HepG2 (cell line): Measurements from ENCODE around the gene TLE7. TPM values are rescaled to one million over a fixed set of nuclear protein-coding genes. Genes with fewer than 3 reads are reported as not detected.

Experiments
- ARHGAP35 ChIP-seq: sonication (generic); formaldehyde crosslinking; IDR thresholded peaks from 2 replicates; pipeline ENCODE4 v1.9.0; 2022; ENCODE audit warnings: mild to moderate bottlenecking, inconsistent platforms, moderate library complexity, missing genetic modification reagents, borderline replicate concordance
- ATAD3A ChIP-seq: sonication (generic); formaldehyde crosslinking; IDR thresholded peaks from 2 replicates; pipeline ENCODE4 v1.4.0; 2020; ENCODE audit warnings: missing genetic modification reagents
- ATF6 ChIP-seq: sonication (generic); formaldehyde crosslinking; conservative IDR thresholded peaks from 2 replicates; pipeline ENCODE4 v1.4.0; 2020; ENCODE audit warnings: missing genetic modification reagents
- ETS1 ChIP-seq: sonication (generic); formaldehyde crosslinking; IDR thresholded peaks from 2 replicates; pipeline ENCODE4 v1.4.0; 2020; ENCODE audit warnings: missing genetic modification reagents
- HNF4A ChIP-seq: sonication (generic); formaldehyde crosslinking; IDR thresholded peaks from 2 replicates; pipeline ENCODE4 v1.4.0; 2020; ENCODE audit warnings: missing genetic modification reagents
- NFAT5 ChIP-seq: sonication (generic); formaldehyde crosslinking; IDR thresholded peaks from 2 replicates; pipeline ENCODE4 v1.4.0; 2020; ENCODE audit warnings: missing genetic modification reagents
- POLR2G ChIP-seq: fragments of 200-400 bp; formaldehyde crosslinking; IDR thresholded peaks from 2 replicates; pipeline ENCODE4 v1.6.1; 2018; ENCODE audit warnings: mild to moderate bottlenecking, low read depth, low read length, moderate library complexity
- SRSF4 ChIP-seq: fragments of 200-400 bp; formaldehyde crosslinking; IDR thresholded peaks from one replicate; pipeline ENCODE4 v1.6.1; 2018; ENCODE audit warnings: mild to moderate bottlenecking, low read depth, low read length, moderate library complexity; ENCODE audit not compliant: poor library complexity, severe bottlenecking
- SRSF9 ChIP-seq: fragments of 200-400 bp; formaldehyde crosslinking; IDR thresholded peaks from 2 replicates; pipeline ENCODE4 v1.6.1; 2018; ENCODE audit warnings: borderline replicate concordance, mild to moderate bottlenecking, low read depth, low read length; ENCODE audit not compliant: insufficient read depth, poor library complexity, severe bottlenecking
- TCF7 ChIP-seq: sonication (generic); IDR thresholded peaks from 2 replicates; pipeline ENCODE4 v1.6.1; 2016; ENCODE audit warnings: antibody characterized with exemption, low read depth
- UBTF ChIP-seq: sonication (generic); formaldehyde crosslinking; IDR thresholded peaks from 2 replicates; pipeline ENCODE4 v1.4.0; 2020; ENCODE audit warnings: mild to moderate bottlenecking, missing genetic modification reagents
- ZNF263 ChIP-seq: sonication (generic); formaldehyde crosslinking; IDR thresholded peaks from 2 replicates; pipeline ENCODE4 v1.4.0; 2020; ENCODE audit warnings: missing genetic modification reagents
- ZNF275 ChIP-seq: sonication (generic); formaldehyde crosslinking; IDR thresholded peaks from 2 replicates; pipeline ENCODE4 v1.8.0; 2022; ENCODE audit warnings: missing genetic modification reagents, mild to moderate bottlenecking, inconsistent platforms, borderline replicate concordance
- ZNF619 ChIP-seq: sonication (generic); formaldehyde crosslinking; IDR thresholded peaks from 2 replicates; pipeline ENCODE4 v1.4.0; 2020; ENCODE audit warnings: mild to moderate bottlenecking, missing genetic modification reagents
- ZNF879 ChIP-seq: sonication (generic); formaldehyde crosslinking; IDR thresholded peaks from 2 replicates; pipeline ENCODE4 v1.8.1; 2023; ENCODE audit warnings: missing genetic modification reagents
- polyA plus RNA-seq, 8 experiments: library from polyadenylated mRNA; depleted of rRNA in 3 of 8; stranded (reverse) in 7 of 8; unstranded in 1 of 8; fragments of >200 nt; fragmentation: Illumina TruSeq in 4 of 8; extraction: Trizol in 4 of 8; gene quantifications; 2 replicates each; pipeline versions ENCODE4 v1.2.1 to v1.2.3, GENCODE V29; 2011 to 2016; ENCODE audit warnings: low read depth in 4 of 8, missing spikeins in 1 of 8, mixed read lengths in 1 of 8; ENCODE audit not compliant: insufficient read depth in 1 of 8
- total RNA-seq, 5 experiments: library from RNA; depleted of rRNA; stranded (reverse); fragments of >200 nt; fragmentation: Illumina TruSeq; extraction: Trizol; gene quantifications; 2 replicates each; pipeline ENCODE4 v1.2.3, GENCODE V29; 2016; ENCODE audit warnings: low read depth in 1 of 5

TLE7 gene
- total and polyA plus RNA-seq, 2 of the 13 experiments (the other 11 are each of a cell fraction or from before 2014, with no cell fraction given), result not detected

GRCh38 chr16:71426069-71426879 lies 15.6 kb downstream of the TLE7 start (continued):
- TF ChIP-seq SRSF9 (no peak), HNF4A (peak; percentile 97), UBTF (CRISPR knock-in tag) (peak; percentile 100), SRSF4 (no peak), NFAT5 (CRISPR knock-in tag) (peak; percentile 81), ARHGAP35 (CRISPR knock-in tag) (peak; percentile 92), ATAD3A (no peak), ZNF263 (CRISPR knock-in tag) (peak; percentile 76), ATF6 (peak; percentile 97), POLR2G (no peak), ZNF275 (peak; percentile 95), TCF7 (peak; percentile 43; the same call in 1 of the 2 replicates), ZNF879 (CRISPR knock-in tag) (0 out of 2 replicates have a peak, but pooled peaks have one; percentile 50), ETS1 (CRISPR knock-in tag) (no peak; the same call in 1 of the 2 replicates), ZNF619 (CRISPR knock-in tag) (peak; percentile 96)
